GM18507 (cell line): Measurements from ENCODE around the gene MED13L.

ENCODE experiments used
- DNase-seq: peaks from one replicate; pipeline ENCODE4 v3.0.0; 2011; ENCODE audit warnings: low read depth; ENCODE audit not compliant: insufficient read length; ENCODE audit errors: extremely low spot score
- FAIRE-seq: peaks from 2 replicates; lab custom pipeline; 2011; peaks lifted over from hg19 to GRCh38; lab: Jason Lieb, UNC

Gene MED13L

DNA sequence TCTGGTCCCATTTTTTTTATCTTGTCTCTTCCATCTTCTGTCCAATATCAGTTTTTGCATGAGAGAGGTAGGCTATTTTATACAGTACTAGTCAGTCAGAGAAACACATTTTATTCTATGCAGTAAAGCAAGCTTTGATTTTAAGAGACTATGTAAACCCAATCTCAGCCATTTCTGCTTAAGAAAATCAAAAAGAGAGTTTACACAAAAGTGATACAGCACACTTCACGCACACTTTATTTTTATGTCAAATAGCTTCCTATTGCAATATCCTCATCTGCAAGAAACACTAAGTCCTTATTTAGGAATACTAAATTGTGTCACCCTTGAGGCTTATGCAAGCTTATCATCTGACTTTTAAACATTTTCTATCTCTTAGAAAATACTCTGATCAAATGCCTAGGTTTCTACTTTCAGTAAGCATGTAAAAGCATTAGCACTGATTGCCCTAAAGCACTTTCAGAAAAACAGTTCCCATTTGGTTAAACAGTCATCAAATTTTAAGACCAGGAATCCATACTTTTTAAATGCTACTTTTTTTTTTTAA, 78.3 kb downstream of the MED13L start:
- no peak for FAIRE-seq
- DNase-seq, result no peak

DNA sequence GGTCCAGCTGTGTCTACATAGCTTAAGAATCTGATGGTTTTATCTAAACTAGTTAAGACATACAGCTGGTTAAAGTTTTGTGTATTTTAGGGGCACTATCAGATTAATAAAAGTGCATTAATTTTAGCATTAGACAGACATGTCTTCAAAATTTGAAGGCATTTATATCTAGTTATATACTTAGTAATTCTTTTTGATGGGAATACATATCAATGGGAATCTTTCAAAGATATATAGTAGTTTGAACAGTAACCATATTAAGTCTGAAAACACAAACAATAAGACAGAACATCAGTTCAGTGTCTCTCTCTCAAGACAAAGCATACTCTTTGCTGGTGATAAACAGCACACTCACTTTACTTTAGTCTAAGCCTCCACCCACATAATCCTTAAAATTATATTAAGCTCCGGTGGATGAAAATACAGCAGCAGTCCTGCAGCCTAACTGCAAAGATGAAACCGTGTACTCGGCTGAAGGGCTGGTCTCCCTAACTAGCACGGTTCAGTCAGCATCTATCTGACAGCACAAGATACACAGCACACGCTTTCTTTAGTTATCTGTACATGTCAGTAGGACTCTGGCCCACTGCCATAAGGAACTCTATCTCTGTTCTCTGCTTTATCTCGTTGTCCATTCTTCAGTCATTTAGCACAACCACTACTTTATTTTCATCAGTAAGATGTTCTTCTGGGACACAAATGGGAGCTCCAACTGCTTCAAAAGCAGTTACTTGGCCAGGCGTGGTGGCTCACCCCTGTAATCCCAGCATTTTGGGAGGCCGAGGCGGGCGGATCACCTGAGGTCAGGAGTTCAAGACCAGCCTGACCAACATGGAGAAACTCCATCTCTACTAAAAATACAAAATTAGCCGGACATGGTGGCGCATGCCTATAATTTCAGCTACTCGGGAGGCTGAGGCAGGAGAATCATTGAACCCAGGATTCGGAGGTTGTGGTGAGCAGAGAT, 80.5 kb downstream of the MED13L start:
- no peak for FAIRE-seq
- DNase-seq, result no peak

DNA sequence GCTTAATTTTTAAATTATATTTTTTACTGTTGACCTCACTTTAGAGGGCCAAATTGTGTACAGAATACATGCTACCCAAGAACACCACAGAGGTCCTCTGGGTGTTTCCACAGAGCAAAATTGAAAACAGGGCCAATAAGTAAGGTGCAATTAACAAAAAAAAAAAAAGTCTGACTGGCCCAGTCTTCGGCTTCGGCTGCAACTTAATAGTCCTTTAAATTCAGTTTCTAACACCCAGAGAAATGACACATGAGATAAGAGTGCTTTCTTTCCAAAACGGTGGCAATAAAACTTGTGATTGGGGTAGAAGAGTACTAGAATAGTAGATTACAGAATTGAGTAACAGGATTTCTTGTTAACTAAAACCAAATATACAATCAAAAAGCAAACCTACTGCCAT, 81.3 kb downstream of the MED13L start:
- FAIRE-seq, result no peak
- no peak for DNase-seq

DNA sequence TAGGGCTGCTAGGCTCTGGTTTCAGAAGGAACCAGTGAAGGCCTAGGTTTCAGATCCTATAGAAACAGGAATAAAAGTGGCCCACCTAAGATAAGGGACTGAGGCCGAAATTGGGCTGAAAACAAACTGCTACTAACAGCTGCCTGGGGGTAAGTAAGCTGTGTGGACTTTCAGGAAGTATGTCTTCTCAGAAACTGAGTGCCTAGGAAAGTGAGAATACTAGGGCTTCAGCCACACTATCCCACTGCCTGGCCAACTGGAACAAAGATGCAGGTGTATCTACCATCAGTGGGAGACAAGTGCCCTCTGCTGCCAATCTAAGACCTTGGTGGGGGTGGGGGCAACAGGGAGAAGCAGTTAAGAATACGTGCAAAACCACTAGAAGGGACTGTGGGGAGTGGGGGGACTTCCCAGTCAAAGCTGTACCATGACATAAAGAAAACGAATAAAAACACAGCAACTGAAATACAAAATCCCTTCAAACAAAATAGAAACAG, 82.5 kb downstream of the MED13L start:
- DNase-seq (peak; percentile 7), FAIRE-seq (peak; percentile 87)

DNA sequence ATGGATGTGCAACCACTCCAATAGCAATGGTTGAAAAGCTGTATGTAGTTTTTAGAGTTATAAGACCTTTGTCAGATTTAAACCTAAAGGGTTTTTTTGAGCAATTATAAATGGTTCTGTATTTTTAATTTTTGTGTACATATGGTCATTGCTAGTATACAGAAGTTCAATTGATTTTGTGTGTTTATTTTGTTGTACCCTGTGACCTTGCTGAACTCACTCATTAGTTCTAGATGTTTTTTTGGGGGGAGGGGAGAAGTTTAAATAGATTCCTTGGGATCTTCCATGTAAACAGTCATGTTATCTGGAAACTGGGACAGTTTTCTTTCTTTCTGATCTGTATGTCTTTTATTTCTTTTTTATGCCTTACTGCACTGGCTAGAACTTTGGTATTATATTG, 87.8 kb downstream of the MED13L start:
- no peak for DNase-seq
- no peak for FAIRE-seq

DNA sequence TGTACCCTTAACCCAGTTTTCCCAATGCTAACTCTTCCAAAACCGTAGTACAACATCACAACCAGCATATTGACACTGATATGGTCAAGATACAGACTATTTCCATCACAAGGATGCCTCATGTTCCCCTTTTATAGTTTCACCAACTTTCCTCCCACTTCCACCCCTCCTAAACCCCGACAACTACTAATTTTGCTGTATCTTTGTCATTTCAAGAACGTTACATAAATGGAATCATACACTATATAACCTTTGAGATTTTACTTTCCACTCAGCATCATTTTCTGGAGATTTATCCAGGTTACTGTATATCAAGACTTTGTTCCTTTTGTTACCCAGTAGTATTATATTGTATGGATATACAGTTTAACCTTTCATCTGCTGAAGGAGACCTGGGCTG, 88.9 kb downstream of the MED13L start:
- FAIRE-seq (no peak), DNase-seq (no peak)

DNA sequence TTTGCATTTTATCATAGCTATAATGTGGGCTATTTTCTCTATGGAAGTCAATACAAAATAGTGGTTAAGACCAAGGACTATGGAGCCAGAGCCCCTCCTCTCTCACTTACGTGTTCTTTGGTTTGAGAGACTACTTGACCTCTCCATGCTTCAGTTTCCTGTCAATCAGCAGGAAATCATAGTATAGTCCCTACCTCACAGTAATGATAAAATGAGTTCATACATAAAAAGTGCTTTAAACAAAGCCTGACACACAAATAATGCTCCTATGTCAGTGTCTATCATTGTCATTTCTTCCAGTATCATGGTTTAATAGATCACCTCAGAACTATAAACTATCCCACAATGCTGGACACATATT, 90.4 kb downstream of the MED13L start:
- FAIRE-seq, result no peak
- no peak for DNase-seq

DNA sequence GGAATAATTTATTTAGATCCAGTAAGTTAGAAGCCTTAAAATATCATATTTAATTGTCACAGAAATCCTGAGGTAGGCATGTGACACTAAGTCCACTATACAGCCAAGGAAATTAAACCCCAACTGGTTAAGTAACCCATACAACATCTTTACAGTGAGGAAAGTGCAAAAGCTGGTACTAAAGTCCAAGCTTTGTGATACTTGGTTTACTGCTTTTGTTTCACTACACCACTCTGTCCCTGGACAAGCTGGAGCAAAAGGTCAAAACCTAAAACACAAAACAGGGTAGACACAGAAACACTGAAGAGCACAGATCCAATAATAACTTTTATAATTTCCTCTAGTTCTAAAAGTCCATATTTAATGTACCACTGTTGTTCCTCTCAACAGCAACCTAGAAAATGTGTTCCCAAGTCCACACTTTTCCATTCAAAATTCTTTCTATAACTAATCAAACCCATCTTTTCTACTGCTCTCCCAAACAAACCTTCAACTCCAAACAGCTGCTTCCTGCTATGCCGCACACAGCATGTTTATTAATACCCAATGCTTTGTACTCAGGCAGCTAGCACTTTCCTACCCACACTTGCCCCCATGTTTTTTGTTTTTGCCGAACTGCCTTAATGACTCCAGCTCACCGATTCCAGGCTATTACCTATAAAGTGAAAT, 90.9 kb downstream of the MED13L start:
- DNase-seq, result no peak
- FAIRE-seq, result no peak

DNA sequence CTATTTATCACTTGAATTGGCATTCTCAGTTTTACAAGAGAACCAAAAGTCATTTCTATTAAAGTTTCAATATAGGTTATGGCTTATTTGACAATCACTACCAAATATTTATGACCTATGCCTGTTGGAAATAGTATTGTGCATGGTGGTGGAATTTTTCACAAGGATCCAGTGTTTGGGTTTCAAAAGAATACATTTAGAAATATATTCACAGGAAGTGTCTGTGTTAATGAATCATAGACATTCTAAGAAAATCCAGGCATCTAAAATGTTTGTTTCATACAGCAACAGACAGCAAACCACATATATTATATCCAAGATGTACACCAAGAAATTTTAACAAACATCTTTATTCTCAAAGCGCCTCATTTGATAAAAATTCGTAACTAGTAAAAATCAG, 92.7 kb downstream of the MED13L start:
- DNase-seq (no peak), FAIRE-seq (no peak)

DNA sequence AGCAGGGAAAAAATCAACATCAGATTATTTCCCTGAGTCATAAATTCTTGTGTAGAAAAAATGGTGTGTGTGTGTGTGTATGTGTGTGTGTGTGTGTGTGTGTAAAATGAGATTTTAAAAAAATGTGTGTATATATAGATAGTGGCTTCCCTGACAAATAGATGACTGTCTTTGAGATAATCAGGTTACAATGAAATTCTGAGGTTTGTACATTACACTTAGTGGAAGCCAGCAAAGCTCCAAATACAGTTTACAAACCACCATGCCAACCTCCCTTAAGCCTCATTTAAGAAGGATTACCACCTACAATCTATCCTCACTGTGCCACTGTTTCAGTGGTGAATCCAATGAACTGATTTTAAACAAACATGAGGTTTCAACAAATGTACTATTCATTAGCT, 93.8 kb downstream of the MED13L start:
- no peak for DNase-seq
- peak; percentile 35 for FAIRE-seq

DNA sequence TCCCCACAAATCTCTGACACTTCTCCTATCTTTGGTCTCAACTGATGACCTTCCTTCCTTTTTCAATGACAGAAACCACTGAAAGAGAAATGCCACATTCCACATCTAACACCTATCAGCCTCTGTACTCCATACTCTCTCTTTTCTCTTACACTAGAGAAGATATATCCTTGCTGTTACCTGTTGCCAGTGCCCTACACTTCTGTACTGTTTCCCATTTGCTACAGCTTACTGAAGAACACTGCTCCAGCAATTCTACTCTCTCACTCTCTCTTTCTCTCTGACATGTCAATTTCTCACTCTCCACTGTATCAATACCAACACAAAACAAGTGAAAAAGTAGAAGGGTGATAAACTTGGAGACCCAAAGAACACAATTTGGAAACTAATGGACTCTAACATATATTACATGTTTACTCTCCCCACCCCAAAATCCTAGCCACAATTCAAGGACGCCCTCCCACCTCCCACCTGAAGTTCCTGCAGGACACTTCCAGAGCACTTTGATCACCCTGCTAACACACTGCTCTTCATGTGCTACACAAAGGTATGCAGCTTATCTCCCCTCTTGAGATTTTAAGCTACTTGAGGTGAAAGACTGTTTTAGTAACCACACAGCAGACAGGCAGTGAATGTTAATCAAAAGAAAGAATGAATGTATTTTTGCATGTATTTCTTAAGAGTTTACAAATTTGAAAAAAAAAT, 95.0 kb downstream of the MED13L start:
- FAIRE-seq (no peak), DNase-seq (no peak)

DNA sequence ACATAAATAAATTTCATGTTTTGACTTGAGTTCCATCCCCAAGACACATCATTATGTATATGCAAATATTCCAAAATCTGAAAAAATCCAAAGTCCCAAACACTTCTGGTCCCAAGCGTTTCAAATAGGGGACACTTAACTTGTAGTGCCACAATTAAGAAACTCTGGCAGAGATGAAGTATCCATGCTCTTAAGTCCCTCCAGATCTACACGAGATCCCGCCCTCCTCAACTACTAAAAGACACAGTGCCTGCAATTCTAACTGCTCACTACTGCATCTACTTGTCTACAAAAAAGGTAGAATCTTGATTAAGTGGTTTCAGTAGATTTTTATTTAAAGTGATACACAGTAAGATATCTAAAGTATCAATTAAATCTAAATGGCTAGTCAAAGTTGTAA, 97.0 kb downstream of the MED13L start:
- FAIRE-seq, result no peak
- DNase-seq, result no peak

DNA sequence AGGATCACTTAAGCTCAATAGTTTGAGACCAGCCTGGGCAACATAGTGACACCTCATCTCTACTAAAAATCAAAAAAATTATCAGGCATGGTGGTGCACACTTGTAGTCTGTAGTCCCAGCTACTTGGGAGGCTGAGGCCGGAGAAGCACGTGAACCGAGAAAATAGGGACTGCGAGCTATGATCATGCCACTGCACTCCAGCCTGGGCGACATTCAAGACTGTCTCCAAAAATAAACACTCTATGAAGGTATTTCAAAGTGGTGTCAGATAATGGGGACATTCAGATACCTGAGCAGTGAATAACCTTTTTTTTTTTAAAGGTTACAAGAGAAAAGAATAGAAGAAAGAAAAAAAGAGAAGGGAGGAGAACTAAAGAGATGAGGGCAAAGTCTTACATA, 98.1 kb downstream of the MED13L start:
- FAIRE-seq, result no peak

DNA sequence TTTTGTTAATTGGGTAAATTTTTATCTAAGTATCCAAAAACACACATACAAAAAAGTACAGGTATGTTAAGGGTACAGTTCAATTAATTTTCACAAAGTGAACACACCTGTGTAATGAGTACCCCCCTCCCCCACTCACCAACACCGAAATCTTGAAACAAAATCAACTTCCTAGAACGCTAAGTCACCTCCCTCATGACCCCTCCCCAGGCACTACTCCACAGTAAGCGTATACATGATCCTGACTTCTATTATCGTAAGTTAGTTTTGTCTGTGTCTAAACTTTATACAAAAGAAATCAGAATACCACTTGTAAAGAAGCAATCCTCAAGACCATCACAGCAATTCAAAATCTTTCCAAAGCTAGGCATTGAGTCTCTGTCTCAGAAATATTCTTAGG, 100.5 kb downstream of the MED13L start:
- no peak for FAIRE-seq
- no peak for DNase-seq

More for the DNA sequence above, 98.1 kb downstream of the MED13L start:
- no peak for DNase-seq

DNA sequence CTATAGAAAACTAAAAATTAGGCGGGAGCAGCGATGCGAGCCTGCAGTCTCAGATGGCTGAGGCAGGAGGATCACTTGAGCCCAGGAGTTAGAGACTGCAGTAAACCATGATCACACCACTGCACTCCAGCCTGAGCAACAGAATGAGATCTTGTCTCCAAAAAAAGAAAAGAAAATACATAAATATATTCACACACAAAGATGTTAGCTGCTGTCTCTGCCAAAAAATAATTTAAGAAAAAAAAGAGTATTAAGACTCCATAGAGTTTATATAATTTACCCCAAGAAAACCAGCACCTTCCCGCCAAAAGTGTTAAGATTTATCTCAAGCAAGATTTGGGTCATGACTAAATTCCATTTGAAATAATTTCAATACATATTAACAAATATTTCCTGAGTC, 102.6 kb downstream of the MED13L start:
- no peak for FAIRE-seq
- no peak for DNase-seq

DNA sequence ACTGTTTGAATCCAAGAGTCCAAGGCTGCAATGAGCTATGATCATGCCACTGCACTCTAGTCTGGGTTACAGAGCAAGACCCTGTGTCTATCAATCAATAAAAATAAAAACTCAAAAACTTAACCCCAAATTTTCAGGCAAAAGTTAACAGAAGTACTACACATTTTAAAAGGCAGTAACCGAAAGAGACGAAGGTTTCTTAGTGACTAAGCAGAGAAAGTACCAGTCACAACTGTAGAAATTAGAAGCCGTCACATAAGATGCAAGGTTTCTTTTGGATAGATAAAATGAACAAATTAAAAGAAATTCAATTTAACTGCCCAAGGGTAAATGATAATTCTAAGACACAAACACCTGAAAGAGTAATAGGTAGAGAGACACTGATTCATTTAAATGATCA, 103.5 kb downstream of the MED13L start:
- DNase-seq, result no peak
- FAIRE-seq, result no peak

DNA sequence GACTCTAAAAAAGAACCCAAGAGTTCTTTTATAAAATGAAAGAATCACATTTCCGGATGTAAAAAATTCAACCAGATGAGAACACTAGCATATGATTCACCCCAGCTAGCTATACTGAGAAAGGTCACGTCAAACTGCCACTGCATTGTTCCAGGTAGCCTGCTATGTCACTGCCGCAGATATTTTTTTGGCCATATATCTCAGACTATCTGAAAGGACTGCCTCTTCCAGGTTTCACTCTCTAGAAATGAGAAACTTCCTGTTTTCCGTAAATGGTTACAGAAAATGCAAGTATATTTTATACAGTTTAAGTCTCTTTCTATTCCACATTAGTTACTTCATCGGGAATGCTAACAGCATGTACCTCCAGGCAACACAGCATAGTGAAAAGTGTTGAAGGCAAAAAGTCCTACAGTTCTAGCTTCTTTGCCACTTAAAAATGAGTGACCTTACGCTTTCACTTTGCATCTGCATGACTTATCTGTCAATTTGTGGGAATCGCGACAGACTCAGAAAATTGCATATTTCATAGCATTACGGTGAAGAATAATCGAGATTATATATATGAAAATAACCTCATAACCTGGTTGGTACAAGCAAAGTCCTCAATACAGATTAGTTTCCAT, 105.2 kb downstream of the MED13L start:
- DNase-seq, result peak; percentile 3
- peak; percentile 57 for FAIRE-seq

DNA sequence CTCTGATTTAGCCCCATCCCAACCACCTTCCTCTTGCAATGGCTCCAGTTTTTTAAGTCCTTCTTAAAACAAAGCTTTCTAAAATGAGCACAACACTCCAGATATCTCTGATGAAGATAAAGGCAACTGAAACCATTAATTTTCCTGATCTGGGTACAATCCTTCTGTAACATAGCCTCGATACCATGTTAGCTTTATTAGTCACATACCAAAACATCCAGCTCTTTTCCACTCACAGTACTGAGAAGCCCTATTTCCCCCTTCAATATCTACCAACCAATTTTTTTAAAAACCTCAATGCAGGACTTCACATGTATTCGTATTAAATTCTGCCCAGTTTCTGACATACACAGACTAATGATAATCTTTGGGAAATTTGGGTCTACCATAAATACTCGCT, 105.9 kb downstream of the MED13L start:
- DNase-seq, result no peak
- no peak for FAIRE-seq

DNA sequence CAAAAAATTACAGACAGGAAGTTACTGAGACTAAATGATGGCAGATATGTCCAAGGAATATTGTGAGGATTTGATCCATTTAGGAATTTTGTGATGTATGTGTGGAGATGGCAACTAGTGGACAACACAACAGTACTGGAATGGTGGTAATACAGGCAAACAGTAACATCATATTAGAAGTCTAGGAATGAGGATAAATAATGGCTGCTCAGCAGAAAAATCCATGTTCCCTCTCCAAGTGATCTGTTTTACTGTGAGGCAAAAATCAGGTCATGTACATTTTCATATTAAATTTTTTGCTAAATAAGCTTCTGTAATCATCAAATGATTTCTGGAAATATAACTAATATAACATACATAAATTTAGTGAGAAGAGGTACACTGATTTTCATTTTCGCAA, 108.4 kb downstream of the MED13L start:
- DNase-seq, result no peak
- FAIRE-seq, result no peak

DNA sequence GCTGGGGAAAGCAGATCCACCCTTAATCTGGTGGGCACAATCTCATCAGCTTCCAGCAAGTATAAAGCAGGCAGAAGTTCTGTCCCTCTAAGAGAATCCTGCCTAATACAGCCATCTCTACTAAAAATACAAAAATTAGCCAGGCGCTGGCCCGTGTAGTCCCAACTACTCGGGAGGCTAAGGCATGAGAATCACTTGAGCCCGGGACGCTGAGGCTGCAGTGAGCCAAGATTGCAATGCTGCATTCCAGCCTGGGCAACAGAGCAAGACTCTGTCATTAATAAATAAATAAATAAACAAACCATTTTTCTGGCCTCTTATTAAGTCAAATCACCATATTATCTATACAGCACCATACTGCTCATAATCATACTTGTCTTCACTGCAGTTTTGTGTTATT, 111.2 kb downstream of the MED13L start:
- no peak for FAIRE-seq

More for the DNA sequence above, 111.2 kb downstream of the MED13L start:
- DNase-seq, result no peak
